K562 (cell line): Measurements from ENCODE around the gene FES. TPM values are rescaled to one million over a fixed set of nuclear protein-coding genes. Genes with fewer than 3 reads are reported as not detected.

Source experiments
- COPS2 ChIP-seq: fragments of 450-650 bp; conservative IDR thresholded peaks from 2 replicates; pipeline ENCODE4 v1.6.1; 2016; ENCODE audit warnings: mild to moderate bottlenecking, moderate library complexity
- CXXC5 ChIP-seq: fragments of 250-450 bp; sonication (Bioruptor Pico); IDR thresholded peaks from 2 replicates; pipeline ENCODE4 v1.8.0; 2022; ENCODE audit warnings: inconsistent platforms, mild to moderate bottlenecking, moderate library complexity
- GABPB1 ChIP-seq: sonication (generic); formaldehyde crosslinking; IDR thresholded peaks from 2 replicates; pipeline ENCODE4 v1.8.0; 2022; ENCODE audit warnings: mild to moderate bottlenecking, missing genetic modification reagents
- HDAC8 ChIP-seq: fragments of 450-650 bp; IDR thresholded peaks from 2 replicates; pipeline ENCODE4 v1.6.1; 2016; ENCODE audit warnings: mild to moderate bottlenecking, missing genetic modification characterization, moderate library complexity, missing compliant biosample characterization
- ILF3 ChIP-seq: fragments of 450-650 bp; IDR thresholded peaks from 2 replicates; pipeline ENCODE4 v1.6.1; 2018; ENCODE audit warnings: antibody characterized with exemption, mild to moderate bottlenecking, moderate library complexity, borderline replicate concordance
- KDM4B ChIP-seq, 2 experiments: fragments of 450-650 bp in 1 of 2; sonication (generic) in 1 of 2; IDR thresholded peaks; 2 replicates each; pipeline ENCODE4 v1.6.1; 2016 to 2017; ENCODE audit warnings: borderline replicate concordance in 2 of 2, antibody characterized with exemption in 1 of 2, low read depth in 1 of 2, mild to moderate bottlenecking in 1 of 2
- KHSRP ChIP-seq: fragments of 450-650 bp; IDR thresholded peaks from 2 replicates; pipeline ENCODE4 v1.6.1; 2017
- MYNN ChIP-seq, 2 experiments: sonication (generic); formaldehyde crosslinking in 1 of 2; IDR thresholded peaks; 2 replicates each; pipeline versions ENCODE4 v1.5.0 to v1.6.1; 2016 to 2020; ENCODE audit warnings: antibody characterized with exemption in 1 of 2, missing genetic modification reagents in 1 of 2
- NFE2L1 ChIP-seq: fragments of 450-650 bp; IDR thresholded peaks from 2 replicates; pipeline ENCODE4 v1.6.1; 2016; ENCODE audit warnings: missing genetic modification characterization, low read depth, mild to moderate bottlenecking, missing compliant biosample characterization, moderate library complexity, borderline replicate concordance
- POLR3G ChIP-seq: IDR thresholded peaks from 2 replicates; pipeline ENCODE4 v1.6.1; 2011; ENCODE audit not compliant: insufficient read length, insufficient replicate concordance; ENCODE audit errors: extremely low read depth
- SPI1 ChIP-seq: IDR thresholded peaks from 2 replicates; pipeline ENCODE4 v1.6.1; 2011; ENCODE audit warnings: low read depth, low read length, control low read depth, borderline replicate concordance
- ZNF583 ChIP-seq: fragments of 250-450 bp; sonication (Bioruptor Pico); IDR thresholded peaks from 2 replicates; pipeline ENCODE4 v1.4.0; 2020
- ZNF668 ChIP-seq: fragments of 250-450 bp; sonication (Bioruptor Pico); IDR thresholded peaks from 2 replicates; pipeline ENCODE4 v1.8.0; 2022; ENCODE audit warnings: mild to moderate bottlenecking, inconsistent platforms
- ZNF707 ChIP-seq: fragments of 250-450 bp; sonication (Bioruptor Pico); conservative IDR thresholded peaks from 2 replicates; pipeline ENCODE4 v1.8.0; 2022; ENCODE audit warnings: inconsistent platforms, mild to moderate bottlenecking, moderate library complexity
- ZNF766 ChIP-seq: fragments of 200-800 bp; sonication (Bioruptor generic); conservative IDR thresholded peaks from 2 replicates; pipeline ENCODE4 v1.6.1; 2016; ENCODE audit warnings: missing genetic modification characterization, missing compliant biosample characterization
- polyA plus RNA-seq, 8 experiments: library from polyadenylated mRNA; depleted of rRNA in 4 of 8; stranded (reverse) in 5 of 8; unstranded in 3 of 8; fragments of >200 nt; fragmentation: Nextera tagmentation in 2 of 8; fragmentation: Illumina TruSeq in 1 of 8; extraction: Ambion mirVana in 2 of 8; extraction: Trizol in 1 of 8; gene quantifications; 2 replicates each; pipeline versions ENCODE4 v1.2.1 to v1.2.3, GENCODE V29; 2011 to 2014; ENCODE audit warnings: inconsistent platforms in 1 of 8, missing spikeins in 1 of 8
- total RNA-seq, 7 experiments: library from RNA; depleted of rRNA in 6 of 7; stranded (reverse); fragments of >200 nt in 6 of 7; fragmentation: Illumina TruSeq in 2 of 7; extraction: Trizol in 2 of 7; gene quantifications; 2 replicates each; pipeline versions ENCODE4 v1.2.1 to v1.2.3, GENCODE V29; 2011 to 2021; ENCODE audit warnings: low replicate concordance in 1 of 7
- TF ChIP-seq, protein P1 (sequence below): fragments of 450-650 bp; IDR thresholded peaks from 2 replicates; pipeline ENCODE4 v1.6.1; 2018; ENCODE audit not compliant: partially characterized antibody
- TF ChIP-seq, protein P2 (sequence below): fragments of 250-450 bp; sonication (Bioruptor Pico); IDR thresholded peaks from 2 replicates; pipeline ENCODE4 v1.4.0; 2020; ENCODE audit warnings: borderline replicate concordance
- TF ChIP-seq, protein P3 (sequence below): fragments of 450-650 bp; IDR thresholded peaks from 2 replicates; pipeline ENCODE4 v1.6.1; 2014; ENCODE audit warnings: low read depth, mild to moderate bottlenecking, moderate library complexity, borderline replicate concordance
- TF ChIP-seq, protein P4 (sequence below): IDR thresholded peaks from 3 replicates; pipeline ENCODE4 v1.6.1; 2011; ENCODE audit warnings: borderline replicate concordance, mild to moderate bottlenecking, moderate library complexity; ENCODE audit not compliant: insufficient read length; ENCODE audit errors: extremely low read depth

Gene FES
- total and polyA plus RNA-seq, 9 of the 15 experiments (the other 6 are each of a cell fraction or from before 2014, with no cell fraction given), result 0.38 to 2.6 (median 0.82) TPM

DNA sequence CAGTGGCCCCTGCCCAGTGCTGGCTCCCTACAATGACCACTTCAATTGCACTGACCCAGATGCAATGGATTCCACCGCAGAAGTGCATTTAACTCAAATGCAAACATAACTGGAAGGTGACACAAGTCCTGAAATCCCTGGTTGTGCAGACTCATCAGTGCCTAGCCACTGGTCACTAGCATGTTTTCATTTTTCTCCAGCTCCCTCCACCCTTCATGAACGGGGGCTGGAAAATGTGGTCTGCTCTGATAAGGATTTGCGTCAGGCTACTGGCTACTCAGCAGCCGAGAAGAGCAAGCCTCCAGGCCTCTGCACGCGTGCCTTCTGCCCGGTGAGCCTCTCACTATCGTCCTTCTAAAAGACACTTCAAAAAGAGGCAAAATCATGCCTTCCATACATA, 43.4 kb upstream of the FES start (continued):
- no peak for TF ChIP-seq HDAC8 (tag)
- TF ChIP-seq, protein P1, sequence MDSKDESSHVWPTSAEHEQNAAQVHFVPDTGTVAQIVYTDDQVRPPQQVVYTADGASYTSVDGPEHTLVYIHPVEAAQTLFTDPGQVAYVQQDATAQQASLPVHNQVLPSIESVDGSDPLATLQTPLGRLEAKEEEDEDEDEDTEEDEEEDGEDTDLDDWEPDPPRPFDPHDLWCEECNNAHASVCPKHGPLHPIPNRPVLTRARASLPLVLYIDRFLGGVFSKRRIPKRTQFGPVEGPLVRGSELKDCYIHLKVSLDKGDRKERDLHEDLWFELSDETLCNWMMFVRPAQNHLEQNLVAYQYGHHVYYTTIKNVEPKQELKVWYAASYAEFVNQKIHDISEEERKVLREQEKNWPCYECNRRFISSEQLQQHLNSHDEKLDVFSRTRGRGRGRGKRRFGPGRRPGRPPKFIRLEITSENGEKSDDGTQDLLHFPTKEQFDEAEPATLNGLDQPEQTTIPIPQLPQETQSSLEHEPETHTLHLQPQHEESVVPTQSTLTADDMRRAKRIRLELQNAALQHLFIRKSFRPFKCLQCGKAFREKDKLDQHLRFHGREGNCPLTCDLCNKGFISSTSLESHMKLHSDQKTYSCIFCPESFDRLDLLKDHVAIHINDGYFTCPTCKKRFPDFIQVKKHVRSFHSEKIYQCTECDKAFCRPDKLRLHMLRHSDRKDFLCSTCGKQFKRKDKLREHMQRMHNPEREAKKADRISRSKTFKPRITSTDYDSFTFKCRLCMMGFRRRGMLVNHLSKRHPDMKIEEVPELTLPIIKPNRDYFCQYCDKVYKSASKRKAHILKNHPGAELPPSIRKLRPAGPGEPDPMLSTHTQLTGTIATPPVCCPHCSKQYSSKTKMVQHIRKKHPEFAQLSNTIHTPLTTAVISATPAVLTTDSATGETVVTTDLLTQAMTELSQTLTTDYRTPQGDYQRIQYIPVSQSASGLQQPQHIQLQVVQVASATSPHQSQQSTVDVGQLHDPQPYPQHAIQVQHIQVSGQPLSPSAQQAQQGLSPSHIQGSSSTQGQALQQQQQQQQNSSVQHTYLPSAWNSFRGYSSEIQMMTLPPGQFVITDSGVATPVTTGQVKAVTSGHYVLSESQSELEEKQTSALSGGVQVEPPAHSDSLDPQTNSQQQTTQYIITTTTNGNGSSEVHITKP, result peak; percentile 55
- TF ChIP-seq, protein P2, sequence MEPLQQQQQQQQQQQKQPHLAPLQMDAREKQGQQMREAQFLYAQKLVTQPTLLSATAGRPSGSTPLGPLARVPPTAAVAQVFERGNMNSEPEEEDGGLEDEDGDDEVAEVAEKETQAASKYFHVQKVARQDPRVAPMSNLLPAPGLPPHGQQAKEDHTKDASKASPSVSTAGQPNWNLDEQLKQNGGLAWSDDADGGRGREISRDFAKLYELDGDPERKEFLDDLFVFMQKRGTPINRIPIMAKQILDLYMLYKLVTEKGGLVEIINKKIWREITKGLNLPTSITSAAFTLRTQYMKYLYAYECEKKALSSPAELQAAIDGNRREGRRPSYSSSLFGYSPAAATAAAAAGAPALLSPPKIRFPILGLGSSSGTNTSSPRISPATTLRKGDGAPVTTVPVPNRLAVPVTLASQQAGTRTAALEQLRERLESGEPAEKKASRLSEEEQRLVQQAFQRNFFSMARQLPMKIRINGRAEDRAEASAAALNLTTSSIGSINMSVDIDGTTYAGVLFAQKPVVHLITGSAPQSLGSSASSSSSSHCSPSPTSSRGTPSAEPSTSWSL (CRISPR knock-in tag), result no peak
- TF ChIP-seq POLR3G, result no peak
- TF ChIP-seq NFE2L1, result no peak
- no peak for TF ChIP-seq ZNF583 (CRISPR knock-in tag)
- peak; percentile 90 for TF ChIP-seq MYNN (IDR thresholded peaks at IDR 0.05)
- TF ChIP-seq MYNN (CRISPR knock-in tag; IDR thresholded peaks at IDR 0.05), result no peak
- no peak for TF ChIP-seq SPI1
- no peak for TF ChIP-seq ZNF707 (CRISPR knock-in tag)
- TF ChIP-seq, protein P3, sequence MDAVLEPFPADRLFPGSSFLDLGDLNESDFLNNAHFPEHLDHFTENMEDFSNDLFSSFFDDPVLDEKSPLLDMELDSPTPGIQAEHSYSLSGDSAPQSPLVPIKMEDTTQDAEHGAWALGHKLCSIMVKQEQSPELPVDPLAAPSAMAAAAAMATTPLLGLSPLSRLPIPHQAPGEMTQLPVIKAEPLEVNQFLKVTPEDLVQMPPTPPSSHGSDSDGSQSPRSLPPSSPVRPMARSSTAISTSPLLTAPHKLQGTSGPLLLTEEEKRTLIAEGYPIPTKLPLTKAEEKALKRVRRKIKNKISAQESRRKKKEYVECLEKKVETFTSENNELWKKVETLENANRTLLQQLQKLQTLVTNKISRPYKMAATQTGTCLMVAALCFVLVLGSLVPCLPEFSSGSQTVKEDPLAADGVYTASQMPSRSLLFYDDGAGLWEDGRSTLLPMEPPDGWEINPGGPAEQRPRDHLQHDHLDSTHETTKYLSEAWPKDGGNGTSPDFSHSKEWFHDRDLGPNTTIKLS, result no peak; the same call in 1 of the 2 replicates
- peak; percentile 97 for TF ChIP-seq CXXC5 (CRISPR knock-in tag)
- TF ChIP-seq KDM4B (IDR thresholded peaks at IDR 0.05; ENCODE audit: borderline replicate concordance in 2 of 2, low read depth in 1 of 2), result 0 out of 4 replicates have a peak, but pooled peaks of 1 of the 2 experiments have one; percentile 28
- TF ChIP-seq ILF3, result no peak
- peak; percentile 91 for TF ChIP-seq ZNF766 (CRISPR knock-in tag)
- TF ChIP-seq KHSRP, result no peak
- TF ChIP-seq, protein P4, sequence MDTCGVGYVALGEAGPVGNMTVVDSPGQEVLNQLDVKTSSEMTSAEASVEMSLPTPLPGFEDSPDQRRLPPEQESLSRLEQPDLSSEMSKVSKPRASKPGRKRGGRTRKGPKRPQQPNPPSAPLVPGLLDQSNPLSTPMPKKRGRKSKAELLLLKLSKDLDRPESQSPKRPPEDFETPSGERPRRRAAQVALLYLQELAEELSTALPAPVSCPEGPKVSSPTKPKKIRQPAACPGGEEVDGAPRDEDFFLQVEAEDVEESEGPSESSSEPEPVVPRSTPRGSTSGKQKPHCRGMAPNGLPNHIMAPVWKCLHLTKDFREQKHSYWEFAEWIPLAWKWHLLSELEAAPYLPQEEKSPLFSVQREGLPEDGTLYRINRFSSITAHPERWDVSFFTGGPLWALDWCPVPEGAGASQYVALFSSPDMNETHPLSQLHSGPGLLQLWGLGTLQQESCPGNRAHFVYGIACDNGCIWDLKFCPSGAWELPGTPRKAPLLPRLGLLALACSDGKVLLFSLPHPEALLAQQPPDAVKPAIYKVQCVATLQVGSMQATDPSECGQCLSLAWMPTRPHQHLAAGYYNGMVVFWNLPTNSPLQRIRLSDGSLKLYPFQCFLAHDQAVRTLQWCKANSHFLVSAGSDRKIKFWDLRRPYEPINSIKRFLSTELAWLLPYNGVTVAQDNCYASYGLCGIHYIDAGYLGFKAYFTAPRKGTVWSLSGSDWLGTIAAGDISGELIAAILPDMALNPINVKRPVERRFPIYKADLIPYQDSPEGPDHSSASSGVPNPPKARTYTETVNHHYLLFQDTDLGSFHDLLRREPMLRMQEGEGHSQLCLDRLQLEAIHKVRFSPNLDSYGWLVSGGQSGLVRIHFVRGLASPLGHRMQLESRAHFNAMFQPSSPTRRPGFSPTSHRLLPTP, result no peak
- TF ChIP-seq ZNF668 (CRISPR knock-in tag), result no peak
- peak; percentile 12; the same call in 1 of the 2 replicates for TF ChIP-seq GABPB1 (CRISPR knock-in tag)
- TF ChIP-seq COPS2, result no peak
